WI38 (cell line): Measurements from ENCODE around the gene L3MBTL4.
"Not testable (repeated sequence)": the region's sequence is repeated elsewhere in the genome, so short reads cannot be mapped to it uniquely, and the experiment has no call there.

Experiments used
- H3K4me3 ChIP-seq: 2 replicates; pipeline ENCODE4 v1.5.1; 2011; ENCODE audit warnings: low read depth, mild to moderate bottlenecking, control low read depth, low read length
- TF ChIP-seq, protein P1 (sequence below): IDR thresholded peaks from 2 replicates; pipeline ENCODE4 v1.5.1; 2012; ENCODE audit warnings: low read depth, mild to moderate bottlenecking, control low read depth, low read length

L3MBTL4 gene

DNA sequence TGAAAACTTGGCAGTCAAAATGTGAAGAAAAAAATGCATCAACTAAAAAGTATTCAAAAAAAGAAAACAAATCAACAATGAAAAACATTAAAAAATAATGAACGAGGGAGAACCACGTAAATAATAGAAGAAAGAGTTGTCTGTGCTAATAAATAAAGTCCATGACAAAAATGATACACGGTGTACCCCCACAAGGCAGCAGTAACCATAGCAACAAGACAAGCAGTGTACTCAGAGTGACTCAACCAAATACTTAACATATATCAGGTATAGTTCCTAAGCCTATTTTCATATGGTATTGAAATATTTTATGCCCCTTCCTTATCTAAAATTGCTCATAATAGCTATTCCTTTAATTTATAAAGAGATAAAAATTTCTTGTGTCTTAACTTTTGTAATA is 357.1 kb downstream of the L3MBTL4 start:
- TF ChIP-seq, protein P1, sequence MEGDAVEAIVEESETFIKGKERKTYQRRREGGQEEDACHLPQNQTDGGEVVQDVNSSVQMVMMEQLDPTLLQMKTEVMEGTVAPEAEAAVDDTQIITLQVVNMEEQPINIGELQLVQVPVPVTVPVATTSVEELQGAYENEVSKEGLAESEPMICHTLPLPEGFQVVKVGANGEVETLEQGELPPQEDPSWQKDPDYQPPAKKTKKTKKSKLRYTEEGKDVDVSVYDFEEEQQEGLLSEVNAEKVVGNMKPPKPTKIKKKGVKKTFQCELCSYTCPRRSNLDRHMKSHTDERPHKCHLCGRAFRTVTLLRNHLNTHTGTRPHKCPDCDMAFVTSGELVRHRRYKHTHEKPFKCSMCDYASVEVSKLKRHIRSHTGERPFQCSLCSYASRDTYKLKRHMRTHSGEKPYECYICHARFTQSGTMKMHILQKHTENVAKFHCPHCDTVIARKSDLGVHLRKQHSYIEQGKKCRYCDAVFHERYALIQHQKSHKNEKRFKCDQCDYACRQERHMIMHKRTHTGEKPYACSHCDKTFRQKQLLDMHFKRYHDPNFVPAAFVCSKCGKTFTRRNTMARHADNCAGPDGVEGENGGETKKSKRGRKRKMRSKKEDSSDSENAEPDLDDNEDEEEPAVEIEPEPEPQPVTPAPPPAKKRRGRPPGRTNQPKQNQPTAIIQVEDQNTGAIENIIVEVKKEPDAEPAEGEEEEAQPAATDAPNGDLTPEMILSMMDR = no peak
- no peak overlapping the region for H3K4me3 ChIP-seq

DNA sequence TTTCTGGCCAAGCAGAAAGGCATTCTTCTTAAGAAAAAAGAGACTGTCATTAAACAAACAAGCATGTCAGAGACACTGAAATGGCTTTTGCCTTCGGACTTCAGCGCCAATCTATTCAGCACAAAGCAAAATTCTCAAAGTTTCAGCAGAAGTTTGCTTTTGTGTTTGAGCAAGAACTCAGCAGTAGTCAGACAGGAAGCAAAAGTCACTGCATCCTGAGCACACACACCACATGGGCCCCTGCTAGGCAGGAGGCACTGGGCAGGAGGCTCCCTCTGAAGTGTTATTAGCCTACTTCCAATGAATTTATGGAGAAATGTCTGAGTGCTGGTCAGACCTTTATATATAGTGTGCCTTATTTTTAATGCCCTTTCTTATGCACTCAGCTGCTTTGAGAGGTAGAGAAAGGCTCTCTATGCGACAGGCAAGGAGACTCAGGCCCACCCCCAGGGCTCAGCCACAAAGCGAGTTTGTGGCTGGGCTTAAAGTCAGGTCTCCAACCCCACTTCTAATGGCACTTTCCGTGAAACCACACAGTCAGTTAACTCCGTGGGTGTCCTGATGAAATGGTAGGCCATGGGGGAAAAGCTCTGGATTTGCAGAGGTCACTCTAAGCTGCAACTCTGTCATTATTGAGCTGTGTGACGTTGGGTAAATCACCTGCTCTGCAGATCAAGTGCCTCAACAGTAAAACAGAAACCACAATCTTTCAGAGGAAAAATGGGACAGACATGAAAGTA is 358.4 kb downstream of the L3MBTL4 start:
- H3K4me3 ChIP-seq = peak overlapping the region; percentile 17
- TF ChIP-seq, protein P1 = no peak

DNA sequence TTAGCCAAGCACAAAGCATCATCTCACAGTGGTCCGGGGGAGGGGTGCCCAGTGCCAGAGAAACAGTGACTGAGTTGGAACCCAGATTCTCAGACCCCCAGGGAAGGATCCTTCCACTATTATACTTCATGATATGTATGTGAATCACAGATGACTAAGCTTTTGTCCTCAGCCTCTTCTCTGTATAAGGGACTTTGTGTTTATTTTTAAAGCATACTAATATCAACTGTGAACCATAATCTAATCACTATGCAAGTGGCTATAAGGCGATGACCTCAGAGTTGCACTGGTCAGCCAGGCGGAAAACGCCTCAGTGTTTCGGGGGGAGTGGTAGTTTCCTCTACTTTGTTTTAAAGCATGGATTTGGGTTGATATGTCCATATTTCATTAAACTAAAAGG is 359.0 kb downstream of the L3MBTL4 start:
- H3K4me3 ChIP-seq = peak overlapping the region; percentile 17
- TF ChIP-seq, protein P1 = no peak

DNA sequence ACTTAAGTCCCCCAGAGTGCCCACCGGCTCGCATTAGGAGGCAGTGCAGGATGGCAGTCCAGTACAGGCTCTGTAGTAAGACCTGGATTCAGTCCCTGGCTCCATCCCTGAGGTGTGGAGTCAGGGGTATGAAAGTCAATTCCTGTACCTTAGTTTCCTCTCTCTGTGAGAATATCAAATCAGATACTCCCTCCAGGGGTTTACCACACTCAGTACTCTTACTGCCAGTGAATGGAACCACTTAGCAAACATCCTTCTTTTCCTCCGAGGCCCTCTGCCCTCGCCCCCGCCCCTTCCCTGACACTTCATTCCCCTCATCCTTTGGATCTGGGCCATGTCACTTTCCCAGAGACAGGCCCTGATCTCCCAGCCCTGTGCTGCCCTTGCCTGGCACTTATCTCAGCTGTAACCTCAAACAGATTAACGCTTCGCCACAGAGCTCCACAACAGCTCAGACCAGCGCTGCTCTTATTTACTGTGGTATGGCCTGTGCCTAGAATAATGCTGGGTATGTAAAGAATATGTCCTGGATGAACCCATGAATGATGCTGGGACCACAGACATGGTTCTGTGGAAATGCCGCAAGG is 360.4 kb downstream of the L3MBTL4 start:
- no peak overlapping the region for H3K4me3 ChIP-seq
- TF ChIP-seq, protein P1 = no peak

DNA sequence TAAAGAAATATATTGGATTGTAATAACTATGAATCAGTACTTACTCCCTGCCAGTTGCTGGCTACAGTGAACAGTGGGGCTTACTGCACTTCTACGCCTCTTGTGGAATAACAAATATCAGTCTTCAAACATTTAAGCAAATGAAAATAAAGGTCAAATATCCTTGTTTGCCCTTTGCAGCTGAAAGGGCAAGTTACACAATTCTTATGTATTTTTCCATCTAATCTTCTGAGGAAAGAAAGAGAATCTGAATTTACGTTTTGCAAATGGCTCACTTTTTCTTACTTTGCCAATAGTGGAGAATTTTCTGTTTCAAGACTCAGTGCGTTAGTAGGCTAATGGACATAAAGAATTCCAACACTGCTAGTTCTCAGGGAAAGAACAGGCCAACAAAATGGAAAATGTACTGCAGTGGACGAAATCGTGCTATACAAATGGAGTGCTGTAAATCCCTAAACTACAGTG is 362.2 kb downstream of the L3MBTL4 start:
- no peak overlapping the region for H3K4me3 ChIP-seq
- TF ChIP-seq, protein P1 = no peak

DNA sequence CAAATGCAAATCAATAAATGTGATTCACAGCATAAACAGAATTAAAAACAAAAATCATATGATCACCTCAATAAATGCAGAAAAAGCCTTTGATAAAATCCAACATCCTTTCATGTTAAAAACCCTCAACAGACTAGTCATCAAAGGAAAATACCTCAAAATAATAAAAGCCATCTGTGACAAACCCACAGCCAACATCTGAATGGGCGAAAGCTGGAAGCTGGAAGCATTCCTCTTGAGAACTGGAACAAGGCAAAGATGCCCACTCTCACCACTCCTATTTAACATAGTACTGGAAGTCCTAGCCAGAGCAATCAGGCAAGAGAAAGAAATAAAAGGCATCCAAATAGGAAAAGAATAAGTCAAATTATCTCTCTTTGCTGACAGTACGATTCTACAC is 367.1 kb downstream of the L3MBTL4 start:
- not testable (repeated sequence) for H3K4me3 ChIP-seq

DNA sequence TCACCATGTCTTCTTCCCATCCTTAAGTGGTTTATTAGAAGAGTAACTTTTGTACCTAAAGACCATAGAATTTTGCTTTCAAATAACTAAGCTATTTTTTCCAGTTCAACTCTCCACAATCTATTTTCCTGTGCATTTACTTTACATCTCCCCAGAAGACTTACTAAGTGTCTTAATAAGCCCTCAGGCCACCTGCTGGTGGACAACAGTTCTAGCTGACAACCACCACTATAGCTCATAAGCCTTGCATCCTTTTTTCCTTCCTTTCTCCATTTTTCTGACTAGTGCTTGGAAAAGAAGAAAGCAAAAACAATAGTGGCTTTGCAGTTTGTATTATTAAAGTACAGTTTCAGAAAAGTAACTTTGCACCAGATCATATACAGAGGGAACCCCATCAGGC is 369.9 kb downstream of the L3MBTL4 start:
- TF ChIP-seq, protein P1 = no peak
- no peak overlapping the region for H3K4me3 ChIP-seq
